CD14-positive monocyte (primary cell): ENCODE measurements around the gene ZNF827. TPM values are rescaled to one million over a fixed set of nuclear protein-coding genes. Genes with fewer than 3 reads are reported as not detected.
A peak's percentile ranks its signal among the peaks of the same experiment; 100 is the strongest.

Experiments used
- DNase-seq, 3 donors: peaks; one replicate each; pipeline ENCODE4 v3.0.0-alpha.2; 2011 to 2022
- H2AFZ ChIP-seq: 2 replicates; pipeline ENCODE4 v1.6.0; 2012; ENCODE audit warnings: mild to moderate bottlenecking, low read depth, low read length, inconsistent platforms; ENCODE audit not compliant: insufficient read depth, poor library complexity, severe bottlenecking
- H3K27ac ChIP-seq, 2 donors: 1 replicate in 1 of 2; 2 replicates in 1 of 2; pipeline ENCODE4 v1.5.1; 2012 to 2013; ENCODE audit warnings: low read length in 2 of 2, control low read depth in 1 of 2, inconsistent platforms in 1 of 2, low read depth in 1 of 2, mild to moderate bottlenecking in 1 of 2
- H3K27me3 ChIP-seq, 2 donors: one replicate each; pipeline versions ENCODE4 v1.6.0 to v1.6.1; 2011 to 2013; ENCODE audit warnings: low read length in 2 of 2; ENCODE audit not compliant: control insufficient read depth in 2 of 2, insufficient read depth in 2 of 2
- H3K36me3 ChIP-seq, 2 donors: replicated peaks in 1 of 2; 1 replicate in 1 of 2; 2 replicates in 1 of 2; pipeline versions ENCODE4 v1.5.1 to v1.6.1; 2012 to 2013; ENCODE audit warnings: low read length in 2 of 2, control low read depth in 1 of 2, inconsistent platforms in 1 of 2, mild to moderate bottlenecking in 1 of 2; ENCODE audit not compliant: insufficient read depth in 2 of 2, control insufficient read depth in 1 of 2
- H3K4me1 ChIP-seq, 2 donors: 1 replicate in 1 of 2; 2 replicates in 1 of 2; pipeline versions ENCODE4 v1.5.1 to v1.6.1; 2012 to 2013; ENCODE audit warnings: low read length in 2 of 2, control low read depth in 1 of 2, inconsistent platforms in 1 of 2, mild to moderate bottlenecking in 1 of 2, moderate library complexity in 1 of 2; ENCODE audit not compliant: insufficient read depth in 2 of 2, control insufficient read depth in 1 of 2
- H3K4me2 ChIP-seq: replicated peaks from 2 replicates; pipeline ENCODE3; 2012; ENCODE audit warnings: low read length, moderate library complexity, mild to moderate bottlenecking; ENCODE audit not compliant: poor library complexity, severe bottlenecking; ENCODE audit errors: extremely low read depth
- H3K4me3 ChIP-seq, 3 experiments: fragments of 200-600 bp in 1 of 3; sonication (generic) in 1 of 3; replicated peaks in 1 of 3; 1 replicate in 2 of 3; 2 replicates in 1 of 3; pipeline ENCODE4 v1.5.1; 2011 to 2013; ENCODE audit warnings: low read length in 3 of 3, mild to moderate bottlenecking in 3 of 3, control low read depth in 2 of 3, low read depth in 2 of 3, inconsistent platforms in 1 of 3, moderate library complexity in 1 of 3
- H3K79me2 ChIP-seq: 2 replicates; pipeline ENCODE4 v1.6.0; 2012; ENCODE audit warnings: mild to moderate bottlenecking, control low read depth, inconsistent platforms, low read length, moderate library complexity; ENCODE audit not compliant: insufficient read depth
- H3K9ac ChIP-seq: 2 replicates; pipeline ENCODE4 v1.6.0; 2017; ENCODE audit warnings: low read length, mild to moderate bottlenecking; ENCODE audit not compliant: insufficient read depth, poor library complexity, severe bottlenecking
- H3K9me3 ChIP-seq, 2 donors: replicated peaks in 1 of 2; 1 replicate in 1 of 2; 2 replicates in 1 of 2; pipeline versions ENCODE4 v1.5.1 to v1.6.1; 2012 to 2013; ENCODE audit warnings: low read length in 2 of 2, control low read depth in 1 of 2; ENCODE audit not compliant: control insufficient read depth in 1 of 2, insufficient read depth in 1 of 2
- H4K20me1 ChIP-seq: 2 replicates; pipeline ENCODE4 v1.6.0; 2012; ENCODE audit warnings: mild to moderate bottlenecking, low read length, control low read depth, moderate library complexity; ENCODE audit not compliant: insufficient read depth
- H3K27ac Mint-ChIP-seq, 7 donors: one replicate each; pipeline ENCODE4 v1.8.0; 2020; ENCODE audit warnings: mild to moderate bottlenecking in 7 of 7, mixed read lengths in 7 of 7, moderate library complexity in 6 of 7, inconsistent platforms in 2 of 7
- H3K27me3 Mint-ChIP-seq, 3 donors: one replicate each; pipeline ENCODE4 v1.8.0; 2021 to 2022; ENCODE audit warnings: low read depth in 3 of 3, mild to moderate bottlenecking in 3 of 3, mixed read lengths in 3 of 3, moderate library complexity in 3 of 3, inconsistent platforms in 1 of 3
- H3K36me3 Mint-ChIP-seq, 2 donors: one replicate each; pipeline ENCODE4 v1.8.0; 2020; ENCODE audit warnings: mixed read lengths in 2 of 2, inconsistent platforms in 1 of 2, mild to moderate bottlenecking in 1 of 2
- H3K4me1 Mint-ChIP-seq: one replicate; pipeline ENCODE4 v1.8.0; 2020; ENCODE audit warnings: mild to moderate bottlenecking, mixed read lengths
- H3K4me3 Mint-ChIP-seq, 2 donors: one replicate each; pipeline ENCODE4 v1.8.0; 2020; ENCODE audit warnings: mild to moderate bottlenecking in 2 of 2, mixed read lengths in 2 of 2, moderate library complexity in 1 of 2
- H3K9me3 Mint-ChIP-seq, 7 donors: one replicate each; pipeline ENCODE4 v1.8.0; 2020 to 2022; ENCODE audit warnings: mixed read lengths in 7 of 7, mild to moderate bottlenecking in 6 of 7, moderate library complexity in 6 of 7, inconsistent platforms in 2 of 7
- WGBS: methylation state at CpG from one replicate; pipeline ENCODE4 v1.1.5; 2013; ENCODE audit warnings: missing lambda C conversion rate; ENCODE audit not compliant: insufficient coverage; 5-methylcytosine and 5-hydroxymethylcytosine counted together
- intact Hi-C, 2 donors: fragments of 100-400 bp; cut with micrococcal nuclease; formaldehyde crosslinking; loops; one replicate each; pipeline versions ENCODE4 v1.15.0 to v1.15.1; 2023
- polyA minus RNA-seq: library from RNA; depleted of rRNA, polyadenylated mRNA; stranded (reverse); fragments of >200 nt; gene quantifications from 2 replicates; pipeline ENCODE4 v1.2.3, GENCODE V29; 2012
- polyA plus RNA-seq, 3 donors: library from polyadenylated mRNA; depleted of rRNA in 1 of 3; unstranded in 2 of 3; stranded (reverse) in 1 of 3; fragments of 300-500 nt in 2 of 3; fragments of >200 nt in 1 of 3; fragmentation: Illumina TruSeq in 2 of 3; gene quantifications; 1 replicate in 2 of 3; 2 replicates in 1 of 3; pipeline ENCODE4 v1.2.3, GENCODE V29; 2012 to 2021
- total RNA-seq, 12 experiments: library from RNA in 1 of 12; stranded (reverse) in 1 of 12; fragments of 120-200 nt in 1 of 12; gene quantifications; one replicate each; pipeline ENCODE4 v1.2.4 and lab custom pipeline; 2013 to 2026; ENCODE audit warnings: mixed read lengths in 6 of 12, inconsistent platforms in 1 of 12
- TF ChIP-seq, protein P1 (sequence below): fragments of 200-600 bp; IDR thresholded peaks from one replicate; pipeline ENCODE4 v1.8.0; 2022; ENCODE audit warnings: antibody characterized with exemption, mild to moderate bottlenecking

ZNF827 gene, protein sequence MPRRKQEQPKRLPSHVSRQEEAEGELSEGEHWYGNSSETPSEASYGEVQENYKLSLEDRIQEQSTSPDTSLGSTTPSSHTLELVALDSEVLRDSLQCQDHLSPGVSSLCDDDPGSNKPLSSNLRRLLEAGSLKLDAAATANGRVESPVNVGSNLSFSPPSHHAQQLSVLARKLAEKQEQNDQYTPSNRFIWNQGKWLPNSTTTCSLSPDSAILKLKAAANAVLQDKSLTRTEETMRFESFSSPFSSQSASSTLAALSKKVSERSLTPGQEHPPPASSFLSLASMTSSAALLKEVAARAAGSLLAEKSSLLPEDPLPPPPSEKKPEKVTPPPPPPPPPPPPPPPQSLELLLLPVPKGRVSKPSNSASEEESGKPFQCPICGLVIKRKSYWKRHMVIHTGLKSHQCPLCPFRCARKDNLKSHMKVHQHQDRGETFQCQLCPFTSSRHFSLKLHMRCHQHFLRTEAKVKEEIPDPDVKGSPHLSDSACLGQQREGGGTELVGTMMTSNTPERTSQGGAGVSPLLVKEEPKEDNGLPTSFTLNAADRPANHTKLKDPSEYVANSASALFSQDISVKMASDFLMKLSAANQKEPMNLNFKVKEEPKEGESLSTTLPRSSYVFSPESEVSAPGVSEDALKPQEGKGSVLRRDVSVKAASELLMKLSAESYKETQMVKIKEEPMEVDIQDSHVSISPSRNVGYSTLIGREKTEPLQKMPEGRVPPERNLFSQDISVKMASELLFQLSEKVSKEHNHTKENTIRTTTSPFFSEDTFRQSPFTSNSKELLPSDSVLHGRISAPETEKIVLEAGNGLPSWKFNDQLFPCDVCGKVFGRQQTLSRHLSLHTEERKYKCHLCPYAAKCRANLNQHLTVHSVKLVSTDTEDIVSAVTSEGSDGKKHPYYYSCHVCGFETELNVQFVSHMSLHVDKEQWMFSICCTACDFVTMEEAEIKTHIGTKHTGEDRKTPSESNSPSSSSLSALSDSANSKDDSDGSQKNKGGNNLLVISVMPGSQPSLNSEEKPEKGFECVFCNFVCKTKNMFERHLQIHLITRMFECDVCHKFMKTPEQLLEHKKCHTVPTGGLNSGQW
- 0.17 TPM for total RNA-seq (2013)
- under 1 TPM in 1 of 3 donors, not detected in 2; 0.04 TPM for polyA plus RNA-seq
- polyA minus RNA-seq: 0.14 TPM in 1 of 2 replicates, not detected in the other
- 0.13 to 7.1 (median 0.41) reads per million in 11 experiments for total RNA-seq (lab: John Stamatoyannopoulos, UW)

DNA sequence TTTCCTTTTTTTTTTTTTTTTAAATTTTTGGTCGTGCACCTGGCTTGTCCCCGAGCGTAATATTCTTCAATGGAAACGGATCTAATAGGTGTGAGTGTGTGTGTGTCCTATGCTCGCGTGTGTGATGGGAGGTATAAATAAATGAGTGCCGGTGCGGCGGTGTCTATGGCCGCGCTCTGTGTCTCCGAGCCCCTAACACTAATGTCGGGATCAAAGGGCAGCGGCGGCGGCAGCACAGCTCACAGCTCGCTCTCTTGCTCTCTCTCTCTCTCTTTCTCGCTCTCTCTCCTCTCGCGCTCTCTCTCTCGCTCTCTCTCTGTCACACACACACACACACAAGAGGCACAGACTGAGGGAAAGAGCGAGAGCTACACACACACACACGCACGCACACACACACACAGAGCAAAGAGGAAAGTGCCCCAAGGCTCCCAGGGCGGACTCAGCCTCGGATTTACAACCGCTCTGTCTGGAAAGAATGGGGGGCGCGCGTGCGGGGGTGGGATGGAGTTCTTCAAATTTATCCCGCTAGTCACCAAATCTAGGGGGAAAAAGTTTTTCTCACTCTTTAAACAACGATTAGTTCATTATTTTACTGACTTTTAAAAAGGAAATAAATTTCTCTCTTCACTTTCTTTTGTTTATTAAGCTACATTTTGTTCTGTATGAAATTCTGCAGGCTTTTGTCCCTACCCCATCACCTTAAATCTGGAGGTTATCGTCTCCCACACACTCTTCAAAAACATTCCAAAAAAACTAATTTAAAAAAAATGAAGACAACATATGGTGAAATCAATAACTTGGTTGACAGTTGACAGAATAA, at the start of gene ZNF827:
Gene ZNF827 (minus strand): TSS at position 206 of the 823 bp plus-strand sequence. CDS start 416 bp downstream, outside the sequence.
- H3K36me3 ChIP-seq: no peaks in the 10 kb centered on the region
- H3K4me2 ChIP-seq: peak within 1 kb of the TSS; percentile 97
- no peaks in the 10 kb centered on the region for H3K9me3 ChIP-seq
- H3K36me3 Mint-ChIP-seq: peaks cover 0 to 5% of the 10 kb centered on the region in 2 donors
- peak within 1 kb of the TSS in 3 of 7 donors; percentile 34 to 62 (median 49) for H3K27ac Mint-ChIP-seq
- peak within 1 kb of the TSS; percentile 89 for H2AFZ ChIP-seq
- peak within 1 kb of the TSS; percentile 28 for H3K9ac ChIP-seq
- peaks cover 13 to 31% of the 10 kb centered on the region in 2 donors for H3K27me3 ChIP-seq
- no peak within 1 kb of the TSS for H3K27ac ChIP-seq
- TF ChIP-seq, protein P1, sequence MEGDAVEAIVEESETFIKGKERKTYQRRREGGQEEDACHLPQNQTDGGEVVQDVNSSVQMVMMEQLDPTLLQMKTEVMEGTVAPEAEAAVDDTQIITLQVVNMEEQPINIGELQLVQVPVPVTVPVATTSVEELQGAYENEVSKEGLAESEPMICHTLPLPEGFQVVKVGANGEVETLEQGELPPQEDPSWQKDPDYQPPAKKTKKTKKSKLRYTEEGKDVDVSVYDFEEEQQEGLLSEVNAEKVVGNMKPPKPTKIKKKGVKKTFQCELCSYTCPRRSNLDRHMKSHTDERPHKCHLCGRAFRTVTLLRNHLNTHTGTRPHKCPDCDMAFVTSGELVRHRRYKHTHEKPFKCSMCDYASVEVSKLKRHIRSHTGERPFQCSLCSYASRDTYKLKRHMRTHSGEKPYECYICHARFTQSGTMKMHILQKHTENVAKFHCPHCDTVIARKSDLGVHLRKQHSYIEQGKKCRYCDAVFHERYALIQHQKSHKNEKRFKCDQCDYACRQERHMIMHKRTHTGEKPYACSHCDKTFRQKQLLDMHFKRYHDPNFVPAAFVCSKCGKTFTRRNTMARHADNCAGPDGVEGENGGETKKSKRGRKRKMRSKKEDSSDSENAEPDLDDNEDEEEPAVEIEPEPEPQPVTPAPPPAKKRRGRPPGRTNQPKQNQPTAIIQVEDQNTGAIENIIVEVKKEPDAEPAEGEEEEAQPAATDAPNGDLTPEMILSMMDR: no peak
- no peaks in the 10 kb centered on the region for H4K20me1 ChIP-seq
- no peaks in the 10 kb centered on the region for H3K79me2 ChIP-seq
- peak; percentile 35 to 52 (median 45) for DNase-seq
- H3K4me1 ChIP-seq: peaks cover 23 to 24% of the 10 kb centered on the region in 2 donors
- peaks cover 33% of the 10 kb centered on the region for H3K4me1 Mint-ChIP-seq
- peaks cover 0 to 4% (median 0%) of the 10 kb centered on the region in 7 donors for H3K9me3 Mint-ChIP-seq
- WGBS: 0% methylated on average over 9 of the region's 34 CpGs
- intact Hi-C loops: no loop called here
- peak within 1 kb of the TSS; percentile 95 to 100 for H3K4me3 Mint-ChIP-seq
- H3K4me3 ChIP-seq: peak within 1 kb of the TSS; percentile 54 to 87 (median 76)
- H3K27me3 Mint-ChIP-seq: peaks cover 34 to 55% (median 38%) of the 10 kb centered on the region in 3 donors
